Stimulated activated CD8-positive, alpha-beta memory T cell treated with anti-CD3 and anti-CD28 coated beads, Interleukin-7, amount 100 ng/mL, for 24 hours (primary cell): ENCODE data around the gene ARHGEF4.

Experiments used
- DNase-seq: peaks from one replicate; pipeline ENCODE4 v3.0.0-alpha.2; 2020; ENCODE audit warnings: low read depth

The ARHGEF4 gene

GRCh38 chr2:130836501-130837174 lies at the start of gene ARHGEF4:
ARHGEF4 (plus strand) TSS chr2:130836914; CDS start chr2:130836954, 40 bp downstream.
- no peak for DNase-seq

- DNase-seq = no peak
Measured at GRCh38 chr2:130787841-130788240, 48.9 kb upstream of the ARHGEF4 start.

GRCh38 chr2:130790312-130790711 lies 46.4 kb upstream of the ARHGEF4 start:
- DNase-seq = no peak

- DNase-seq = no peak
Measured at GRCh38 chr2:130790804-130791616, 45.7 kb upstream of the ARHGEF4 start.

- DNase-seq = no peak
Measured at GRCh38 chr2:130791617-130791939, 45.1 kb upstream of the ARHGEF4 start.

GRCh38 chr2:130795431-130795830 lies 41.3 kb upstream of the ARHGEF4 start:
- DNase-seq = no peak

GRCh38 chr2:130796290-130796689 lies 40.4 kb upstream of the ARHGEF4 start:
- no peak for DNase-seq

- DNase-seq = peak; percentile 86
Measured at GRCh38 chr2:130797493-130798435, 39.0 kb upstream of the ARHGEF4 start.

GRCh38 chr2:130798472-130799218 lies 38.1 kb upstream of the ARHGEF4 start:
- no peak for DNase-seq

- no peak for DNase-seq
Measured at GRCh38 chr2:130799295-130799694, 37.4 kb upstream of the ARHGEF4 start.

GRCh38 chr2:130805613-130806012 lies 31.1 kb upstream of the ARHGEF4 start:
- DNase-seq = no peak

GRCh38 chr2:130806370-130806769 lies 30.3 kb upstream of the ARHGEF4 start:
- DNase-seq = no peak

GRCh38 chr2:130807659-130808385 lies 28.9 kb upstream of the ARHGEF4 start:
- no peak for DNase-seq

- no peak for DNase-seq
Measured at GRCh38 chr2:130808482-130809268, 28.0 kb upstream of the ARHGEF4 start.

- no peak for DNase-seq
Measured at GRCh38 chr2:130810490-130810889, 26.2 kb upstream of the ARHGEF4 start.

GRCh38 chr2:130813722-130814121 lies 23.0 kb upstream of the ARHGEF4 start:
- DNase-seq = no peak

GRCh38 chr2:130814931-130815680 lies 21.6 kb upstream of the ARHGEF4 start:
- no peak for DNase-seq

GRCh38 chr2:130818809-130819208 lies 17.9 kb upstream of the ARHGEF4 start:
- no peak for DNase-seq

- no peak for DNase-seq
Measured at GRCh38 chr2:130819226-130819607, 17.5 kb upstream of the ARHGEF4 start.
